GM12878 (cell line): ENCODE measurements around the gene FOXJ3. TPM values are rescaled to one million over a fixed set of nuclear protein-coding genes. Genes with fewer than 3 reads are reported as not detected.

Experiments used
- ATAC-seq: fragments of 200-7000 bp; cut with Tn5 transposase; 3 replicates; pipeline ENCODE4 v1.9.1; 2020; ENCODE audit warnings: mild to moderate bottlenecking, moderate library complexity
- BruUV-seq: library from RNA; stranded (reverse); fragments of 400-500 nt; replicated peaks from 2 replicates; lab custom pipeline; 2021; lab: Mats Ljungman, UMichigan
- CTCF ChIA-PET: fragments of 300-600 bp; sonication (Branson Sonifier 250); formaldehyde crosslinking; extraction: SDS; loops from one replicate; lab custom pipeline; 2021; ENCODE audit warnings: inconsistent platforms; lab: Yijun Ruan, JAX
- POLR2A ChIA-PET: fragments of 350-600 bp; formaldehyde crosslinking; extraction: SDS; loops from one replicate; lab custom pipeline; 2021; ENCODE audit warnings: inconsistent platforms; lab: Charles Lee
- RAD21 ChIA-PET: fragments of 300-600 bp; sonication (Branson Sonifier 250); formaldehyde crosslinking; loops from one replicate; lab custom pipeline; 2023; ENCODE audit warnings: antibody characterized with exemption; ENCODE audit not compliant: unreplicated experiment; lab: Charles Lee
- SMC1A ChIA-PET: fragments of 300-600 bp; sonication (Branson Sonifier 250); formaldehyde crosslinking; loops from one replicate; lab custom pipeline; 2023; ENCODE audit not compliant: unreplicated experiment, uncharacterized antibody; lab: Charles Lee
- DNase-seq: peaks from one replicate; pipeline ENCODE4 v3.0.0-alpha.2; 2011; ENCODE audit warnings: low read depth, low spot score
- FAIRE-seq: peaks from 3 replicates; lab custom pipeline; 2011; peaks lifted over from hg19 to GRCh38; lab: Jason Lieb, UNC
- H2AFZ ChIP-seq: 2 replicates; pipeline ENCODE4 v1.6.0; 2011; ENCODE audit warnings: low read depth, low read length, control low read depth; ENCODE audit not compliant: control insufficient read depth
- H3K27ac ChIP-seq: 2 replicates; pipeline ENCODE4 v1.5.1; 2011; ENCODE audit warnings: control low read depth; ENCODE audit not compliant: control insufficient read depth, insufficient read depth
- H3K27me3 ChIP-seq, 2 experiments: replicated peaks in 1 of 2; 2 replicates each; pipeline versions ENCODE4 v1.6.0 to v1.6.1; 2011; ENCODE audit warnings: low read length in 1 of 2; ENCODE audit not compliant: control insufficient read depth in 2 of 2, insufficient read depth in 2 of 2
- H3K36me3 ChIP-seq, 2 experiments: 2 replicates each; pipeline ENCODE4 v1.5.1; 2011; ENCODE audit warnings: low read length in 1 of 2; ENCODE audit not compliant: control insufficient read depth in 2 of 2, insufficient read depth in 2 of 2
- H3K4me1 ChIP-seq: 2 replicates; pipeline ENCODE4 v1.6.1; 2011; ENCODE audit warnings: mild to moderate bottlenecking, low read length, moderate library complexity, mixed read lengths; ENCODE audit not compliant: control insufficient read depth, insufficient read depth
- H3K4me2 ChIP-seq: 2 replicates; pipeline ENCODE4 v1.6.0; 2011; ENCODE audit warnings: control low read depth; ENCODE audit not compliant: control insufficient read depth, insufficient read depth
- H3K4me3 ChIP-seq: fragments of 200-600 bp; sonication (generic); 2 replicates; pipeline ENCODE4 v1.5.1; 2016
- H3K79me2 ChIP-seq: 2 replicates; pipeline ENCODE4 v1.6.0; 2011; ENCODE audit warnings: low read length; ENCODE audit not compliant: control insufficient read depth, insufficient read depth
- H3K9ac ChIP-seq: 2 replicates; pipeline ENCODE4 v1.8.0; 2011; ENCODE audit warnings: low read length, control low read depth, mixed read lengths; ENCODE audit not compliant: control insufficient read depth, insufficient read depth
- H3K9me3 ChIP-seq: replicated peaks from 3 replicates; pipeline ENCODE4 v1.5.1; 2011; ENCODE audit warnings: mild to moderate bottlenecking, low read length; ENCODE audit not compliant: control insufficient read depth, insufficient read depth
- H4K20me1 ChIP-seq: 2 replicates; pipeline ENCODE4 v1.6.0; 2011; ENCODE audit not compliant: control insufficient read depth, insufficient read depth
- ASH2L ChIP-seq: fragments of 300-600, 200-600 bp; sonication (generic); IDR thresholded peaks from 2 replicates; pipeline ENCODE4 v1.6.1; 2017; ENCODE audit warnings: low read depth, mild to moderate bottlenecking, borderline replicate concordance
- ATF3 ChIP-seq: IDR thresholded peaks from 2 replicates; pipeline ENCODE4 v1.6.1; 2011; ENCODE audit warnings: low read depth, mild to moderate bottlenecking, low read length, moderate library complexity, borderline replicate concordance; ENCODE audit errors: extremely low read depth
- BRCA1 ChIP-seq: IDR thresholded peaks from 2 replicates; pipeline ENCODE4 v1.6.1; 2011; ENCODE audit warnings: low read depth, low read length, improper control_type of control experiment
- HSF1 ChIP-seq: fragments of 150-350 bp; IDR thresholded peaks from 2 replicates; pipeline ENCODE4 v1.6.1; 2014; ENCODE audit warnings: mild to moderate bottlenecking, low read depth, low read length
- IKZF1 ChIP-seq: fragments of 450-650 bp; conservative IDR thresholded peaks from 2 replicates; pipeline ENCODE4 v1.6.1; 2017; ENCODE audit warnings: antibody characterized with exemption, mild to moderate bottlenecking
- MEF2A ChIP-seq: IDR thresholded peaks from 2 replicates; pipeline ENCODE4 v1.6.1; 2011; ENCODE audit warnings: low read depth, mild to moderate bottlenecking, low read length, moderate library complexity; ENCODE audit not compliant: insufficient read depth
- MTA3 ChIP-seq: IDR thresholded peaks from 2 replicates; pipeline ENCODE4 v1.6.1; 2012; ENCODE audit warnings: low read length, inconsistent platforms, borderline replicate concordance
- ZBTB40 ChIP-seq: fragments of 450-650 bp; IDR thresholded peaks from 2 replicates; pipeline ENCODE4 v1.6.1; 2016; ENCODE audit warnings: mild to moderate bottlenecking, moderate library complexity, borderline replicate concordance
- ZNF592 ChIP-seq: fragments of 450-650 bp; IDR thresholded peaks from 2 replicates; pipeline ENCODE4 v1.6.1; 2017; ENCODE audit warnings: mild to moderate bottlenecking, moderate library complexity
- WGBS: methylation state at CpG from one replicate; pipeline ENCODE4 v1.1.6; 2016; ENCODE audit warnings: low lambda C conversion rate; ENCODE audit not compliant: insufficient replicate concordance, insufficient coverage; ENCODE audit errors: missing lambda C conversion rate; 5-methylcytosine and 5-hydroxymethylcytosine counted together
- in situ Hi-C: fragments of 300-500 bp; cut with MboI; formaldehyde crosslinking; loops from 9 replicates; pipeline ENCODE4 v1.14.3; 2018; ENCODE audit warnings: mixed read lengths
- intact Hi-C: fragments of 100-400 bp; cut with micrococcal nuclease; formaldehyde crosslinking; loops from one replicate; pipeline ENCODE4 v1.14.2; 2022; ENCODE audit not compliant: unreplicated experiment
- polyA plus RNA-seq, 11 experiments: library from polyadenylated mRNA; depleted of rRNA in 4 of 11; unstranded in 6 of 11; stranded (reverse) in 5 of 11; fragments of >200 nt; fragmentation: Nextera tagmentation in 4 of 11; fragmentation: Illumina TruSeq in 1 of 11; extraction: Ambion mirVana in 4 of 11; extraction: Trizol in 1 of 11; gene quantifications; 1 replicate in 1 of 11; 2 replicates in 10 of 11; pipeline versions ENCODE4 v1.2.1 to v1.2.3, GENCODE V29; 2011 to 2016; ENCODE audit warnings: inconsistent platforms in 2 of 11, missing spikeins in 2 of 11, low read depth in 1 of 11
- total RNA-seq, 4 experiments: library from RNA; depleted of rRNA in 3 of 4; stranded (reverse); fragments of >200 nt in 3 of 4; fragmentation: Illumina TruSeq in 1 of 4; extraction: Trizol in 1 of 4; gene quantifications; 2 replicates each; pipeline versions ENCODE4 v1.2.1 to v1.2.3, GENCODE V29; 2013 to 2021

Gene FOXJ3
- total and polyA plus RNA-seq, 10 of the 15 experiments (the other 5 are each of a cell fraction or from before 2014, with no cell fraction given): 9.5 to 54.2 (median 24.7) TPM

- Histone ChIP-seq H3K9me3 (peaks cover 4% of the 10 kb centered on the region; the same call in 1 of the 3 replicates), H3K9ac (no peak overlapping the region), H3K36me3 (no peaks in the 10 kb centered on the region), H3K27ac (no peak overlapping the region), H3K4me1 (no peaks in the 10 kb centered on the region), H3K4me2 (no peak overlapping the region), H3K79me2 (no peaks in the 10 kb centered on the region), H2AFZ (no peak overlapping the region), H3K4me3 (no peak overlapping the region), H4K20me1 (no peaks in the 10 kb centered on the region), H3K27me3 (no peaks in the 10 kb centered on the region)
- no TSS peak for BruUV-seq
- ChIA-PET RAD21 (no interaction called here), POLR2A (no interaction called here), SMC1A (no interaction called here), CTCF (interaction anchor here (6.7 kb wide), 1 partner anchor 11 kb away, joined by 39 read pairs; no protein-coding TSS in a partner anchor)
- no peak for DNase-seq
- WGBS: 14% methylated on average over 2 of the region's 2 CpGs
- intact Hi-C loops: no loop called here
- no peak for FAIRE-seq
- in situ Hi-C loops: no loop called here
- ATAC-seq: no peak
- TF ChIP-seq IKZF1: no peak
- TF ChIP-seq ASH2L: no peak
- no peak for TF ChIP-seq BRCA1
- TF ChIP-seq ZBTB40: no peak
- no peak for TF ChIP-seq ZNF592
- TF ChIP-seq ATF3: no peak
- TF ChIP-seq HSF1: no peak
- TF ChIP-seq MTA3: no peak
- TF ChIP-seq MEF2A: no peak
Observed at GRCh38 chr1:42163114-42163513, 171.9 kb downstream of the FOXJ3 start.
